ENCODE results near the gene CALD1.

Gene CALD1

GRCh38 chr7:134916171-134916883, 136.9 kb downstream of the CALD1 start:
- H3K27ac ChIP-seq (ENCODE audit: low read depth, low read length), result peak overlapping the region; percentile 67
- H3K9ac ChIP-seq (ENCODE audit: low read length), result no peak overlapping the region
- no peak overlapping the region for H3K4me3 ChIP-seq (ENCODE audit: low read length)
- peaks cover 7% of the 10 kb centered on the region for H3K4me1 ChIP-seq (ENCODE audit: control insufficient read depth, insufficient read depth, low read length)
- no peaks in the 10 kb centered on the region for H3K36me3 ChIP-seq (ENCODE audit: control insufficient read depth, insufficient read depth, low read length)
- no peaks in the 10 kb centered on the region for H3K27me3 ChIP-seq (ENCODE audit: control insufficient read depth, insufficient read depth, low read length)

- Histone ChIP-seq H3K27ac (ENCODE audit: low read depth, low read length) (peak overlapping the region; percentile 81), H3K4me1 (ENCODE audit: control insufficient read depth, insufficient read depth, low read length) (peaks cover 18% of the 10 kb centered on the region)
These were observed 139.8 kb downstream of the CALD1 start for GRCh38 chr7:134919240-134919641.

GRCh38 chr7:134920026-134920753, 140.8 kb downstream of the CALD1 start:
- Histone ChIP-seq H3K9ac (ENCODE audit: low read length) (no peak overlapping the region), H3K27ac (ENCODE audit: low read depth, low read length) (peak overlapping the region; percentile 11), H3K4me3 (ENCODE audit: low read length) (no peak overlapping the region), H3K27me3 (ENCODE audit: control insufficient read depth, insufficient read depth, low read length) (no peaks in the 10 kb centered on the region), H3K4me1 (ENCODE audit: control insufficient read depth, insufficient read depth, low read length) (peaks cover 18% of the 10 kb centered on the region), H3K36me3 (ENCODE audit: control insufficient read depth, insufficient read depth, low read length) (no peaks in the 10 kb centered on the region)

More at GRCh38 chr7:134919240-134919641, 139.8 kb downstream of the CALD1 start:
- Histone ChIP-seq H3K9ac (ENCODE audit: low read length) (no peak overlapping the region), H3K4me3 (ENCODE audit: low read length) (no peak overlapping the region), H3K27me3 (ENCODE audit: control insufficient read depth, insufficient read depth, low read length) (no peaks in the 10 kb centered on the region), H3K36me3 (ENCODE audit: control insufficient read depth, insufficient read depth, low read length) (no peaks in the 10 kb centered on the region)

GRCh38 chr7:134922720-134923704, 143.6 kb downstream of the CALD1 start:
- no peak overlapping the region for H3K9ac ChIP-seq (ENCODE audit: low read length)
- peaks cover 25% of the 10 kb centered on the region for H3K4me1 ChIP-seq (ENCODE audit: control insufficient read depth, insufficient read depth, low read length)
- H3K27ac ChIP-seq (ENCODE audit: low read depth, low read length), result peak overlapping the region; percentile 16
- H3K36me3 ChIP-seq (ENCODE audit: control insufficient read depth, insufficient read depth, low read length), result no peaks in the 10 kb centered on the region
- no peak overlapping the region for H3K4me3 ChIP-seq (ENCODE audit: low read length)
- H3K27me3 ChIP-seq (ENCODE audit: control insufficient read depth, insufficient read depth, low read length), result no peaks in the 10 kb centered on the region

GRCh38 chr7:134925766-134926165, 146.3 kb downstream of the CALD1 start:
- H3K27me3 ChIP-seq (ENCODE audit: control insufficient read depth, insufficient read depth, low read length), result no peaks in the 10 kb centered on the region

GRCh38 chr7:134926396-134926795, 147.0 kb downstream of the CALD1 start:
- Histone ChIP-seq H3K4me3 (ENCODE audit: low read length) (no peak overlapping the region), H3K36me3 (ENCODE audit: control insufficient read depth, insufficient read depth, low read length) (no peaks in the 10 kb centered on the region), H3K4me1 (ENCODE audit: control insufficient read depth, insufficient read depth, low read length) (peaks cover 21% of the 10 kb centered on the region), H3K9ac (ENCODE audit: low read length) (no peak overlapping the region), H3K27ac (ENCODE audit: low read depth, low read length) (no peak overlapping the region), H3K27me3 (ENCODE audit: control insufficient read depth, insufficient read depth, low read length) (no peaks in the 10 kb centered on the region)

More at GRCh38 chr7:134925766-134926165, 146.3 kb downstream of the CALD1 start:
- H3K4me3 ChIP-seq (ENCODE audit: low read length), result no peak overlapping the region
- no peaks in the 10 kb centered on the region for H3K36me3 ChIP-seq (ENCODE audit: control insufficient read depth, insufficient read depth, low read length)
- H3K4me1 ChIP-seq (ENCODE audit: control insufficient read depth, insufficient read depth, low read length), result peaks cover 18% of the 10 kb centered on the region
- H3K27ac ChIP-seq (ENCODE audit: low read depth, low read length), result no peak overlapping the region
- no peak overlapping the region for H3K9ac ChIP-seq (ENCODE audit: low read length)

GRCh38 chr7:134927076-134927475, 147.6 kb downstream of the CALD1 start:
- no peak overlapping the region for H3K4me3 ChIP-seq (ENCODE audit: low read length)
- H3K27me3 ChIP-seq (ENCODE audit: control insufficient read depth, insufficient read depth, low read length), result no peaks in the 10 kb centered on the region
- H3K27ac ChIP-seq (ENCODE audit: low read depth, low read length), result no peak overlapping the region
- peaks cover 28% of the 10 kb centered on the region for H3K4me1 ChIP-seq (ENCODE audit: control insufficient read depth, insufficient read depth, low read length)
- no peak overlapping the region for H3K9ac ChIP-seq (ENCODE audit: low read length)
- H3K36me3 ChIP-seq (ENCODE audit: control insufficient read depth, insufficient read depth, low read length), result no peaks in the 10 kb centered on the region

GRCh38 chr7:134927723-134928122, 148.3 kb downstream of the CALD1 start:
- Histone ChIP-seq H3K4me3 (ENCODE audit: low read length) (no peak overlapping the region), H3K27me3 (ENCODE audit: control insufficient read depth, insufficient read depth, low read length) (no peaks in the 10 kb centered on the region), H3K4me1 (ENCODE audit: control insufficient read depth, insufficient read depth, low read length) (peaks cover 31% of the 10 kb centered on the region), H3K9ac (ENCODE audit: low read length) (no peak overlapping the region), H3K36me3 (ENCODE audit: control insufficient read depth, insufficient read depth, low read length) (no peaks in the 10 kb centered on the region), H3K27ac (ENCODE audit: low read depth, low read length) (no peak overlapping the region)

- H3K4me3 ChIP-seq (ENCODE audit: low read length), result no peak overlapping the region
- peaks cover 32% of the 10 kb centered on the region for H3K4me1 ChIP-seq (ENCODE audit: control insufficient read depth, insufficient read depth, low read length)
- H3K9ac ChIP-seq (ENCODE audit: low read length), result no peak overlapping the region
- H3K36me3 ChIP-seq (ENCODE audit: control insufficient read depth, insufficient read depth, low read length), result no peaks in the 10 kb centered on the region
- no peak overlapping the region for H3K27ac ChIP-seq (ENCODE audit: low read depth, low read length)
- no peaks in the 10 kb centered on the region for H3K27me3 ChIP-seq (ENCODE audit: control insufficient read depth, insufficient read depth, low read length)
These were observed 149.1 kb downstream of the CALD1 start for GRCh38 chr7:134928554-134928953.

- peaks cover 29% of the 10 kb centered on the region for H3K4me1 ChIP-seq (ENCODE audit: control insufficient read depth, insufficient read depth, low read length)
- peak overlapping the region; percentile 75 for H3K27ac ChIP-seq (ENCODE audit: low read depth, low read length)
- H3K9ac ChIP-seq (ENCODE audit: low read length), result no peak overlapping the region
- H3K4me3 ChIP-seq (ENCODE audit: low read length), result no peak overlapping the region
- H3K27me3 ChIP-seq (ENCODE audit: control insufficient read depth, insufficient read depth, low read length), result no peaks in the 10 kb centered on the region
- no peaks in the 10 kb centered on the region for H3K36me3 ChIP-seq (ENCODE audit: control insufficient read depth, insufficient read depth, low read length)
These were observed 152.1 kb downstream of the CALD1 start for GRCh38 chr7:134931487-134931886.

- no peaks in the 10 kb centered on the region for H3K36me3 ChIP-seq (ENCODE audit: control insufficient read depth, insufficient read depth, low read length)
- H3K27ac ChIP-seq (ENCODE audit: low read depth, low read length), result peak overlapping the region; percentile 75
- no peaks in the 10 kb centered on the region for H3K27me3 ChIP-seq (ENCODE audit: control insufficient read depth, insufficient read depth, low read length)
- H3K9ac ChIP-seq (ENCODE audit: low read length), result no peak overlapping the region
- H3K4me3 ChIP-seq (ENCODE audit: low read length), result peak overlapping the region; percentile 1
- peaks cover 24% of the 10 kb centered on the region for H3K4me1 ChIP-seq (ENCODE audit: control insufficient read depth, insufficient read depth, low read length)
These were observed 153.4 kb downstream of the CALD1 start for GRCh38 chr7:134932707-134933370.
